Renal pelvis (tissue), 3 donors: Measurements from ENCODE around the gene CEP170. TPM values are rescaled to one million over a fixed set of nuclear protein-coding genes. Genes with fewer than 3 reads are reported as not detected.

Source experiments
- polyA plus RNA-seq, 3 donors: library from polyadenylated mRNA; unstranded; fragments of 120-200 nt; gene quantifications; one replicate each; pipeline ENCODE4 v1.2.1, GENCODE V29; 2013; ENCODE audit not compliant: insufficient read length in 3 of 3

Gene CEP170
- polyA plus RNA-seq, 3 donors = 53.9 to 57.8 (median 54.4) TPM

Other genes with a start within 250 kb of the CEP170 start
- 10 to 100 TPM; 30.2 to 52.0 (median 47.2) TPM for gene SDCCAG8, start 760 bp upstream of the CEP170 start, polyA plus RNA-seq